IMR-90 (cell line): ENCODE results near the gene RAP1GAP2. TPM values are rescaled to one million over a fixed set of nuclear protein-coding genes. Genes with fewer than 3 reads are reported as not detected.

ENCODE experiments used
- ATAC-seq: fragments of 200-7000 bp; cut with Tn5 transposase; 2 replicates; pipeline ENCODE4 v1.9.1; 2020; ENCODE audit warnings: low read depth, mild to moderate bottlenecking, moderate library complexity
- BruUV-seq: library from RNA; stranded (reverse); fragments of 400-500 nt; replicated peaks from 2 replicates; lab custom pipeline; 2021; lab: Mats Ljungman, UMichigan
- CTCF ChIA-PET: fragments of 300-600 bp; formaldehyde crosslinking; extraction: SDS; loops from one replicate; lab custom pipeline; 2021; ENCODE audit warnings: antibody characterized with exemption; lab: Yijun Ruan, JAX
- POLR2A ChIA-PET: fragments of 300-600 bp; sonication (Branson Sonifier 250); formaldehyde crosslinking; loops from one replicate; lab custom pipeline; 2022; ENCODE audit warnings: antibody characterized with exemption; ENCODE audit not compliant: unreplicated experiment; lab: Charles Lee
- DNase-seq: peaks from one replicate; pipeline ENCODE4 v3.0.0; 2013
- H2AFZ ChIP-seq: replicated peaks from 2 replicates; pipeline ENCODE3; 2013; ENCODE audit warnings: low read length, mild to moderate bottlenecking; ENCODE audit not compliant: poor library complexity
- H2AK5ac ChIP-seq: 2 replicates; pipeline ENCODE4 v1.6.1; 2013; ENCODE audit warnings: low read depth, low read length, inconsistent platforms
- H2AK9ac ChIP-seq: replicated peaks from 2 replicates; pipeline ENCODE3; 2013; ENCODE audit warnings: mild to moderate bottlenecking, low read depth, low read length, moderate library complexity; ENCODE audit not compliant: poor library complexity
- H2BK120ac ChIP-seq: 2 replicates; pipeline ENCODE4 v1.6.1; 2013; ENCODE audit warnings: low read depth, low read length, inconsistent platforms
- H2BK15ac ChIP-seq: 3 replicates; pipeline ENCODE4 v1.6.1; 2013; ENCODE audit warnings: low read depth, low read length, inconsistent platforms
- H2BK20ac ChIP-seq: 2 replicates; pipeline ENCODE4 v1.6.1; 2013; ENCODE audit warnings: low read depth, mild to moderate bottlenecking, inconsistent platforms, low read length, moderate library complexity
- H2BK5ac ChIP-seq: 2 replicates; pipeline ENCODE4 v1.6.1; 2013; ENCODE audit warnings: mild to moderate bottlenecking, low read depth, low read length, inconsistent platforms; ENCODE audit not compliant: poor library complexity, severe bottlenecking
- H3K14ac ChIP-seq: replicated peaks from 2 replicates; pipeline ENCODE4 v1.6.1; 2013; ENCODE audit warnings: low read depth, low read length, inconsistent platforms
- H3K18ac ChIP-seq: 2 replicates; pipeline ENCODE4 v1.6.1; 2013; ENCODE audit warnings: low read depth, low read length, control low read depth
- H3K23ac ChIP-seq: 2 replicates; pipeline ENCODE4 v1.6.1; 2013; ENCODE audit warnings: low read depth, low read length, inconsistent platforms
- H3K27ac ChIP-seq: 2 replicates; pipeline ENCODE4 v1.5.1; 2013; ENCODE audit warnings: mild to moderate bottlenecking, control low read depth, low read length; ENCODE audit not compliant: insufficient read depth
- H3K27me3 ChIP-seq: 2 replicates; pipeline ENCODE4 v1.6.1; 2013; ENCODE audit warnings: low read length; ENCODE audit not compliant: control insufficient read depth, insufficient read depth
- H3K36me3 ChIP-seq: 2 replicates; pipeline ENCODE4 v1.6.1; 2013; ENCODE audit warnings: low read length, mixed read lengths; ENCODE audit not compliant: control insufficient read depth, insufficient read depth
- H3K4ac ChIP-seq: 2 replicates; pipeline ENCODE4 v1.6.1; 2013; ENCODE audit warnings: low read depth, low read length, inconsistent platforms
- H3K4me1 ChIP-seq: 2 replicates; pipeline ENCODE4 v1.6.1; 2013; ENCODE audit warnings: low read length, mixed read lengths; ENCODE audit not compliant: control insufficient read depth, insufficient read depth
- H3K4me2 ChIP-seq: 2 replicates; pipeline ENCODE4 v1.6.1; 2013; ENCODE audit warnings: low read depth, mild to moderate bottlenecking, control low read depth, low read length, moderate library complexity
- H3K4me3 ChIP-seq: 2 replicates; pipeline ENCODE4 v1.5.1; 2013; ENCODE audit warnings: low read depth, mild to moderate bottlenecking, control low read depth, low read length, moderate library complexity; ENCODE audit not compliant: insufficient read depth
- H3K56ac ChIP-seq: 2 replicates; pipeline ENCODE4 v1.6.1; 2013; ENCODE audit warnings: low read length, inconsistent platforms; ENCODE audit not compliant: insufficient read depth; ENCODE audit errors: extremely low read depth
- H3K79me1 ChIP-seq, 2 experiments: 2 replicates each; pipeline ENCODE4 v1.6.1; 2013; ENCODE audit warnings: low read length in 2 of 2, inconsistent platforms in 1 of 2, low read depth in 1 of 2
- H3K9ac ChIP-seq: 2 replicates; pipeline ENCODE4 v1.6.1; 2013; ENCODE audit warnings: low read depth, low read length, control low read depth
- H3K9me1 ChIP-seq: 2 replicates; pipeline ENCODE4 v1.6.1; 2013; ENCODE audit warnings: low read length, inconsistent platforms; ENCODE audit not compliant: insufficient read depth
- H3K9me3 ChIP-seq: 2 replicates; pipeline ENCODE4 v1.6.1; 2013; ENCODE audit warnings: low read length; ENCODE audit not compliant: control insufficient read depth, insufficient read depth
- H4K20me1 ChIP-seq: 2 replicates; pipeline ENCODE4 v1.6.1; 2013; ENCODE audit warnings: low read length, inconsistent platforms; ENCODE audit not compliant: insufficient read depth
- H4K5ac ChIP-seq: 2 replicates; pipeline ENCODE4 v1.6.1; 2013; ENCODE audit warnings: mild to moderate bottlenecking, low read depth, low read length, control low read depth
- H4K8ac ChIP-seq, 2 experiments: 2 replicates each; pipeline ENCODE4 v1.6.1; 2013; ENCODE audit warnings: low read depth in 2 of 2, low read length in 2 of 2, control low read depth in 1 of 2, inconsistent platforms in 1 of 2
- H4K91ac ChIP-seq: 2 replicates; pipeline ENCODE4 v1.6.1; 2013; ENCODE audit warnings: low read depth, low read length, inconsistent platforms; ENCODE audit not compliant: insufficient read depth
- MAFK ChIP-seq: IDR thresholded peaks from 2 replicates; pipeline ENCODE4 v1.6.1; 2012; ENCODE audit warnings: low read depth, low read length, improper control_type of control experiment
- WGBS, 2 experiments: methylation state at CpG; one replicate each; pipeline versions ENCODE4 v1.1.5 to v1.1.7; 2013; ENCODE audit warnings: missing lambda C conversion rate in 2 of 2; ENCODE audit not compliant: insufficient read length in 1 of 2; ENCODE audit errors: extremely low coverage in 2 of 2; 5-methylcytosine and 5-hydroxymethylcytosine counted together
- dilution Hi-C: fragments of 300-500 bp; cut with HindIII; formaldehyde crosslinking; loops from one replicate; pipeline ENCODE4 v1.14.3; 2018; ENCODE audit warnings: low sequenced_read_pairs; ENCODE audit not compliant: unreplicated experiment
- in situ Hi-C: fragments of 300-500 bp; cut with MboI; formaldehyde crosslinking; loops from 3 replicates; pipeline ENCODE4 v1.14.3; 2019; ENCODE audit warnings: low sequenced_read_pairs, inconsistent platforms, mixed read lengths
- intact Hi-C: fragments of 100-400 bp; cut with micrococcal nuclease; formaldehyde crosslinking; loops from 2 replicates; pipeline ENCODE4 v1.10.0; 2022
- polyA plus RNA-seq, 3 experiments: library from polyadenylated mRNA; depleted of rRNA; stranded (reverse); fragments of >200 nt; gene quantifications; 2 replicates each; pipeline ENCODE4 v1.2.3, GENCODE V29; 2012; ENCODE audit warnings: low replicate concordance in 1 of 3
- total RNA-seq: library from RNA; depleted of rRNA; stranded (reverse); fragments of >200 nt; gene quantifications from 2 replicates; pipeline ENCODE4 v1.2.3, GENCODE V29; 2012

The RAP1GAP2 gene
- total and polyA plus RNA-seq, 2 of the 4 experiments (the other 2 are of a cell fraction): 5.7 to 7.5 TPM

- TF ChIP-seq MAFK: no peak
Measured at GRCh38 chr17:3026125-3026855, 230.1 kb downstream of the RAP1GAP2 start (continued).

DNA sequence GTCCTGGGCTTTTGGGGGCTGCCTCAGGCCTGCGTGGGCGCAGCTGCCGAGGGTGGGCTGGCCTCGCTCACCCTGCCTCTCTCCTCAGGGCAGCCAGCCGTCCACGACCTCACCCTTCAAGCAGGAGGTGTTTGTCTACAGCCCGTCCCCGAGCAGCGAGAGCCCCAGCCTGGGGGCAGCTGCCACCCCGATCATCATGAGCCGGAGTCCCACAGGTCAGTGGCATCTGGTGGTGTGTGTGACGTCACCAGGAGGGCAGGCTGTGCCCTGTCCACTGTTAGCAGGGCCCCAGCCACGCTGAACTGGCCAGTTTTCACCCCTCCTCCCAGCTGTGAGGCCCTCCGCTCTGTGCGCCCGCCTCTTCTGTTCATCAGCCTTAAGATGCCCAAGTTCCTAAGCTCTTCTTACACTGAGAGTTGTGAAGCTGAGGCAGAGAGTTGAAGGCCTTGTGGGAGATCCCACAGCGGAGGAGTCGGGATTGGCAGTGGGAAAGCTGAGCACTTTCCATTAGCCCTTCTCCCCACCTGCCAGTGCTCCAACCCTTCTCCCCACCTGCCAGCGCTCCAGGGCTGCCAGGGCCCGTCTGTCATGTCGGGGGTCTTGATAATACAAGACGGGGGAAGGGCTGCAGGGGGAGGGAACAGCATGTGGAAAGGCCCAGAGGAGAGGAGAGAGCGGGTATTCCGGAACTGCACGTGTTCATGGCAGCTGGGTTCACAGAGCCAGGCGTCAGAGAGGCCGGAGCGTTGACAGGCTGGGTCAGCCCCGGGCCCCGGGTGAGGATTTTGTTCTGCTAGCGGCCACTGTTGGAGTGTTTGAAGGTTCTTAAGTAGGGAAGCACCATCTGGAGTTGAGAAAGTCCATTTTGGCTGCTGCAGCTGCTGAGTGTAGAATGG is 230.9 kb downstream of the RAP1GAP2 start:
- no peak overlapping the region for H2BK15ac ChIP-seq
- H3K18ac ChIP-seq: no peak overlapping the region
- TF ChIP-seq MAFK: no peak
- H3K36me3 ChIP-seq: peaks cover 3% of the 10 kb centered on the region; the same call in 1 of the 2 replicates
- H3K4me3 ChIP-seq: no peak overlapping the region
- no peak overlapping the region for H2BK120ac ChIP-seq
- H3K9me1 ChIP-seq: peaks cover 4% of the 10 kb centered on the region
- no peak overlapping the region for H3K27ac ChIP-seq
- H3K27me3 ChIP-seq: no peaks in the 10 kb centered on the region
- H2AK9ac ChIP-seq: peak overlapping the region; percentile 37
- no peak overlapping the region for H4K91ac ChIP-seq
- no peak overlapping the region for H2AK5ac ChIP-seq
- H4K8ac ChIP-seq: no peak overlapping the region
- no peak overlapping the region for H2BK20ac ChIP-seq
- no peak overlapping the region for H3K9ac ChIP-seq
- H3K56ac ChIP-seq: no peak overlapping the region
- no peak overlapping the region for H2BK5ac ChIP-seq
- no peak for DNase-seq
- H3K14ac ChIP-seq: no peak overlapping the region
- no TSS peak for BruUV-seq
- ChIA-PET POLR2A (no interaction called here), CTCF (no interaction called here)
- H4K20me1 ChIP-seq: no peaks in the 10 kb centered on the region
- H3K4me1 ChIP-seq: peaks cover 2% of the 10 kb centered on the region; the same call in 1 of the 2 replicates
- no peak overlapping the region for H3K23ac ChIP-seq
- dilution Hi-C loops: no loop called here
- H3K4me2 ChIP-seq: no peak overlapping the region
- no peak overlapping the region for H3K4ac ChIP-seq
- in situ Hi-C loops: loop anchor here (25.0 kb wide), 1 partner anchor 785 kb away; the partner anchor contains the start of gene ITGAE
- H2AFZ ChIP-seq: no peak overlapping the region
- ATAC-seq: no peak
- WGBS, 2 experiments: 45% methylated on average over 6 of the region's 31 CpGs; no CpG with 5 or more reads in 1 of the 2 experiments
- H3K79me1 ChIP-seq: peaks cover 0 to 4% of the 10 kb centered on the region in 2 experiments; a peak in 1 of 4 replicates
- H3K9me3 ChIP-seq: peaks cover 4% of the 10 kb centered on the region
- intact Hi-C loops: no loop called here
- no peak overlapping the region for H4K5ac ChIP-seq
